Astrocyte (in vitro differentiated cells and primary cell): ENCODE results near the gene DRD2.

Experiments
- EZH2 ChIP-seq: IDR thresholded peaks from 2 replicates; pipeline ENCODE4 v1.6.1; 2012; ENCODE audit warnings: mild to moderate bottlenecking, low read length, inconsistent platforms; ENCODE audit not compliant: insufficient read depth
- TF ChIP-seq, protein P1 (sequence below): IDR thresholded peaks from 2 replicates; pipeline ENCODE4 v1.5.1; 2011; ENCODE audit warnings: low read depth, mild to moderate bottlenecking, inconsistent platforms, low read length, moderate library complexity; ENCODE audit not compliant: insufficient read depth

DNA sequence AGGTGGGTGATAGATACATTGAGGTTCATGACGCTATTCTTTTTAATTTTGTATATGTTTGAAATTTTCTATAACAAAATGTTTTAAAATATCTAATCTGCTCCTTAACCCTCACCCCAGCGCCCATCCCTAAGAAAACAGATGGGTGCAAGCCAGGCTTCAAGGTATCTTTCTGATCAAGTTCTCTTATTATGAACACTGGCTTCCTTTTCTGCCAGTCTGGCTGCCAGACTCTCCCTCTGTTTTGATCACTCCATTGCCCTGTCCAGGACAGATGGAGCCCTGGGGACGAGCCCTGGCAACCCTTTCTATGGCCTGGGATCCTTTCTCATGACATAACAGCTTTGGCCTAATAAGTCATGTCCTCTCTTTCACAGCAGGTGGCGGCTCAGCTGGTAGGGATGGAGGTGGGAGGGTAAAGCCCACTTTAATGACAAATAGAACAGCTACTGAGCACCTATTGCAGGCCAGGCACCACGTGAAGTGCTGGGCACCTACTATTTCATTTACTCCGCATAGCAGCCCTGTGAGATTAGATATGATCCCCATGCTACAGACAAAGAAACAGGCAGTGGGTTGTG lies 38.4 kb downstream of the DRD2 start:
- TF ChIP-seq, protein P1, sequence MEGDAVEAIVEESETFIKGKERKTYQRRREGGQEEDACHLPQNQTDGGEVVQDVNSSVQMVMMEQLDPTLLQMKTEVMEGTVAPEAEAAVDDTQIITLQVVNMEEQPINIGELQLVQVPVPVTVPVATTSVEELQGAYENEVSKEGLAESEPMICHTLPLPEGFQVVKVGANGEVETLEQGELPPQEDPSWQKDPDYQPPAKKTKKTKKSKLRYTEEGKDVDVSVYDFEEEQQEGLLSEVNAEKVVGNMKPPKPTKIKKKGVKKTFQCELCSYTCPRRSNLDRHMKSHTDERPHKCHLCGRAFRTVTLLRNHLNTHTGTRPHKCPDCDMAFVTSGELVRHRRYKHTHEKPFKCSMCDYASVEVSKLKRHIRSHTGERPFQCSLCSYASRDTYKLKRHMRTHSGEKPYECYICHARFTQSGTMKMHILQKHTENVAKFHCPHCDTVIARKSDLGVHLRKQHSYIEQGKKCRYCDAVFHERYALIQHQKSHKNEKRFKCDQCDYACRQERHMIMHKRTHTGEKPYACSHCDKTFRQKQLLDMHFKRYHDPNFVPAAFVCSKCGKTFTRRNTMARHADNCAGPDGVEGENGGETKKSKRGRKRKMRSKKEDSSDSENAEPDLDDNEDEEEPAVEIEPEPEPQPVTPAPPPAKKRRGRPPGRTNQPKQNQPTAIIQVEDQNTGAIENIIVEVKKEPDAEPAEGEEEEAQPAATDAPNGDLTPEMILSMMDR, result no peak
- TF ChIP-seq EZH2, result no peak
